ENCODE measurements around the gene GNRH2. TPM values are rescaled to one million over a fixed set of nuclear protein-coding genes. Genes with fewer than 3 reads are reported as not detected.
"Not testable (repeated sequence)": the region's sequence is repeated elsewhere in the genome, so short reads cannot be mapped to it uniquely, and the experiment has no call there.

GNRH2 gene
- total RNA-seq, 1 donor from 2014 or later: 1.2 TPM

DNA sequence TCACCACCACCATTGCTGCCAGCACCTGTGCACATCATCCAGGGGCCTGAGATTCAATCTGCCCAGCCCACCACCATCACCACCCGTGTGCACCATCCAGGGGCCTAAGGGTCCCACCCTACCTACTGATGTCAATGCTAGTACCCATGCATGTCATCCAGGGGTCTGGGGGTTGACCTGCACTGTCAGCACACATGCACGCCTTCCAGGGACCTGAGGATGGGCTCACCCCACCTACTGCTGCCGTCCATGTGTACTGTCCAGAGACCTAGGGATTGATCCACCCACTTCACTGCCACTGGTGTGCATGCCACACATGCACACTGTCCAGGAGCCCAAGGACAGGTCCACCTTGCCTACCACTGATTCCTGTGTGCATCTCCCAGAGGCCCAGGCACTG, 16.1 kb downstream of the GNRH2 start:
- Mint-ChIP-seq H3K27ac (ENCODE audit: unreplicated experiment) (no peak overlapping the region), H3K36me3 (ENCODE audit: unreplicated experiment) (no peaks in the 10 kb centered on the region), H3K4me1 (ENCODE audit: low read depth, unreplicated experiment) (no peaks in the 10 kb centered on the region)

DNA sequence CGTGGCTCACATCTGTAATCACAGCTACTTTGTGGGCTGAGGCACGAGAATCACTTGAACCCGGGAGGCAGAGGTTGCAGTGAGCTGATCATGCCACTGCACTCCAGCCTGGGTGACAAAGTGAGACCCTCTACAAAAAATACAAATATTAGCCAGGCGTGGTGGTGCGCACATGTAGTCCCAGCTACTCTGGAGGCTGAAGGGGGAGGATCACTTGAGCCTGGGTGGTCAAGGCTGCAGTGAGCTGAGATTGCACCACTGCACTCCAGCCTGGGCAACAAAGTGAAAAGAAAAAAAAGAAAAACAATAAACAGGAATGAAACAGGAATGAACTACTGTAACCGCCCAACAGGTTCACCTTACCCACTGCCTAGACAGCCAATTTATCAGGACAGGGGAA, 20.7 kb downstream of the GNRH2 start:
- not testable (repeated sequence) for DNase-seq; H3K27ac Mint-ChIP-seq (ENCODE audit: unreplicated experiment); H3K36me3 Mint-ChIP-seq (ENCODE audit: unreplicated experiment); H3K4me1 Mint-ChIP-seq (ENCODE audit: low read depth, unreplicated experiment); H3K9me3 Mint-ChIP-seq (ENCODE audit: unreplicated experiment); H3K4me3 Mint-ChIP-seq (ENCODE audit: unreplicated experiment); H3K27me3 Mint-ChIP-seq (ENCODE audit: unreplicated experiment)

More for the DNA sequence above, 16.1 kb downstream of the GNRH2 start:
- Mint-ChIP-seq H3K27me3 (ENCODE audit: unreplicated experiment) (peaks cover under 1% of the 10 kb centered on the region), H3K4me3 (ENCODE audit: unreplicated experiment) (no peak overlapping the region), H3K9me3 (ENCODE audit: unreplicated experiment) (no peaks in the 10 kb centered on the region)
- no peak for DNase-seq
- TF ChIP-seq, protein P1, sequence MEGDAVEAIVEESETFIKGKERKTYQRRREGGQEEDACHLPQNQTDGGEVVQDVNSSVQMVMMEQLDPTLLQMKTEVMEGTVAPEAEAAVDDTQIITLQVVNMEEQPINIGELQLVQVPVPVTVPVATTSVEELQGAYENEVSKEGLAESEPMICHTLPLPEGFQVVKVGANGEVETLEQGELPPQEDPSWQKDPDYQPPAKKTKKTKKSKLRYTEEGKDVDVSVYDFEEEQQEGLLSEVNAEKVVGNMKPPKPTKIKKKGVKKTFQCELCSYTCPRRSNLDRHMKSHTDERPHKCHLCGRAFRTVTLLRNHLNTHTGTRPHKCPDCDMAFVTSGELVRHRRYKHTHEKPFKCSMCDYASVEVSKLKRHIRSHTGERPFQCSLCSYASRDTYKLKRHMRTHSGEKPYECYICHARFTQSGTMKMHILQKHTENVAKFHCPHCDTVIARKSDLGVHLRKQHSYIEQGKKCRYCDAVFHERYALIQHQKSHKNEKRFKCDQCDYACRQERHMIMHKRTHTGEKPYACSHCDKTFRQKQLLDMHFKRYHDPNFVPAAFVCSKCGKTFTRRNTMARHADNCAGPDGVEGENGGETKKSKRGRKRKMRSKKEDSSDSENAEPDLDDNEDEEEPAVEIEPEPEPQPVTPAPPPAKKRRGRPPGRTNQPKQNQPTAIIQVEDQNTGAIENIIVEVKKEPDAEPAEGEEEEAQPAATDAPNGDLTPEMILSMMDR (IDR thresholded peaks at IDR 0.05; ENCODE audit: partially characterized antibody, unreplicated experiment): no peak

DNA sequence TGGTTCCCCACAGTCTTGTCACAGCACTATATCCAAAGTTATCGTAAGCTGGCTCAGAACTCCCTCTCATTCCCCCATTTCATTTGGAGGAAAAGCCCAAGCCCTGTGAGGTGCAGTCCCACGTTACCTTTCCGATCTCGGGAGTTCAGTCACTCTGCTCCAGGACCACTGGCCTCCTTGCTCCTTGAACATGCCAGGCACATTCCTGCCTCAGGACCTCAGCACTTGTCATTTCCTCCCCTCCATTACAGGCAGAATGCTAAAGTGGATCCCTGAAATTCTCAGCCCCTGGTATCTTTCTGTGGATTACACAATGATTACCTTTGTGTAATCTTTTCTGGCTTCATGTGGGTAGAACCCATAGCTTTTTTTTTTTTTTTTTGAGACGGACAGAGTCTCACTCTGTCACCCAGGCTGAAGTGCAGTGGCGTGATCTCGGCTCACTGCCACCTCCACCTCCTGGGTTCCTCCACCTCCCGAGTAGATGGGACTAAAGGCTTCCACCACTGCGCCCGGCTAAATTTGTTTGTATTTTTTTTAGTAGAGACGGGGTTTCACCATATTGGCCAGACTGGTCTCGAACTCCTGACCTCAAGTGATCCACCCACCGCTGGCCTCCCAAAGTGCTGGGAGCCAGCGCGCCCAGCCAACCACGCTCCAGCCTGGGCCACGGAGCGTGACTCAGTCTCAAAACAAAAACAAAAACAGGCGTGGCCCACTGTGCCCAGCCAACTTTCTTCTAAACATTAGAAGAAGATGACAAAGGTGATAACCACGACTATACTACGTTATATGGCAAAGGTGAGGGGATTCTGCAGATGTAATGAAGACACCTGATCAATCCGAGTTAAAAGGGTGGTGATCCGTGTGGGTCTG, 24.0 kb downstream of the GNRH2 start:
- TF ChIP-seq, protein P1 (IDR thresholded peaks at IDR 0.05; ENCODE audit: partially characterized antibody, unreplicated experiment): no peak
- H3K4me3 Mint-ChIP-seq (ENCODE audit: unreplicated experiment): no peak overlapping the region
- H3K4me1 Mint-ChIP-seq (ENCODE audit: low read depth, unreplicated experiment): peaks cover 2% of the 10 kb centered on the region
- H3K27ac Mint-ChIP-seq (ENCODE audit: unreplicated experiment): no peak overlapping the region
- H3K9me3 Mint-ChIP-seq (ENCODE audit: unreplicated experiment): peaks cover 4% of the 10 kb centered on the region
- H3K36me3 Mint-ChIP-seq (ENCODE audit: unreplicated experiment): no peaks in the 10 kb centered on the region
- H3K27me3 Mint-ChIP-seq (ENCODE audit: unreplicated experiment): peaks cover 15% of the 10 kb centered on the region
- DNase-seq: no peak

DNA sequence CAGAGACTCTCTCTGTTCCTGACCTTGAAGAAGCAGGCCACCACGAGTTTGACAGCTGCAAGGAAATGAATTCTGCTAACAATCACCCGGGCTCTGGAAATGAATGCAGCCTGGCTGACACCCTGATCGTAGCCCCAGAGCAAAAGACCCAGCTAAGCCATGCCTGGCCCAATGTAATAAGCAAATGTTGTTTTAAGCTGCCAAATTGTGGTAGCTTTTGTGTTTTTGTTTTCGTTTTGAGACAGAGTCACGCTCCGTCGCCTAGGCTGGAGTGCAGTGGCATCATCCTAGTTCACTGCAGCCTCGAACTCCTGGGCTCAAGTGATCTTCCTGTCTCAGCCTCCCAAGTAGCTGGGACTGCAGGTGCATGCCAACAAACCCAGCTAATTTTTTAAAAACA, 24.7 kb downstream of the GNRH2 start:
- Mint-ChIP-seq H3K4me3 (ENCODE audit: unreplicated experiment) (no peak overlapping the region), H3K36me3 (ENCODE audit: unreplicated experiment) (no peaks in the 10 kb centered on the region), H3K27me3 (ENCODE audit: unreplicated experiment) (peaks cover 19% of the 10 kb centered on the region), H3K9me3 (ENCODE audit: unreplicated experiment) (peaks cover 4% of the 10 kb centered on the region), H3K27ac (ENCODE audit: unreplicated experiment) (no peak overlapping the region), H3K4me1 (ENCODE audit: low read depth, unreplicated experiment) (peaks cover 4% of the 10 kb centered on the region)
- DNase-seq: no peak
- TF ChIP-seq, protein P1 (IDR thresholded peaks at IDR 0.05; ENCODE audit: partially characterized antibody, unreplicated experiment): no peak

DNA sequence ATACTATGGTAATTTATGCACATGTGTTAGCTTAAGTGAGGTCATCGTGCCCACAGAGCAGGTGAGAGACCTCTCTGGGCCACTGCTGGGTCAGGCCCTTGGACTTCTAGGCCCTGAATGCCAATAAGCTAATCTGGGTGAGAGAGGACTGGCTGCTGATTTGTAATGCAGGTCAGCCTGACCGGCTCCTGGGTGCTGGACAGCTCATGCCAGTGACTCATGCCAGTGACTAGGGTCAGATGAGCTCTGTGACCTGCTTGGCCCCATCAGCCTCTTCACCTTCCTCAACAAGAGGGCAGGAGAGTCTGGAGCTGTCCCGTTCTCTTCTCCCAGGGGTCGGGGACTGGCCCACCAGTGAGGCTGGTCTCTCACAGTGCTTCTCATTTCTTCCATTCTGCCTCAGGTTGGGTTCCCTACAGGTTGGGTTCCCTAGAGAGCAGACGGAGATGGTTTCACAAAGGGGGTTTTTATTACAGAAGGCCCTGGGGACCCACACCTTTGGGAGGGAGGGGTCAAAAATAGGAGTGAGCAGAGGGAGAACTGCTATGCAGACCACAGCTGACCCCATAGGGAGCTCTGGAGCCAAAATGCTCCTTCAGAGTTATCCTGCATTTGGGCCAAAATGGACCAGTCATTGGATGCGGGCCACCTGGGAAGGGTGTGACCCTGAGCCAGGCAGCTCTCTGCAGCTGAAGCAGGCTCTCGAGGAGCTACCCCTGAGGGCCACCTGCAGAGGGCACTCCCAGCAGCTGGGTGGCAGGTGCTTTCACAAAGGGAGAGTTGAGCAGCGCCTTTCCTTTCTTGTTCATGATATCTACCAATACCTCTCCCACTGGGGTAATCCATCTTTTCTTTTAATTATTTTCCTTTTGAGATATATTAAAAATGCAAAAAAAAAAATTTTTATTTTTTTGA, 25.8 kb downstream of the GNRH2 start:
- H3K4me3 Mint-ChIP-seq (ENCODE audit: unreplicated experiment): no peak overlapping the region
- H3K27ac Mint-ChIP-seq (ENCODE audit: unreplicated experiment): no peak overlapping the region
- peaks cover 19% of the 10 kb centered on the region for H3K27me3 Mint-ChIP-seq (ENCODE audit: unreplicated experiment)
- peaks cover 4% of the 10 kb centered on the region for H3K9me3 Mint-ChIP-seq (ENCODE audit: unreplicated experiment)
- H3K36me3 Mint-ChIP-seq (ENCODE audit: unreplicated experiment): no peaks in the 10 kb centered on the region
- peaks cover 4% of the 10 kb centered on the region for H3K4me1 Mint-ChIP-seq (ENCODE audit: low read depth, unreplicated experiment)
- DNase-seq: no peak
- TF ChIP-seq, protein P1 (IDR thresholded peaks at IDR 0.05; ENCODE audit: partially characterized antibody, unreplicated experiment): no peak

Data from glutamatergic neuron (in vitro differentiated cells).